Gastrocnemius medialis (tissue), 4 donors: ENCODE measurements around the gene PNMT. TPM values are rescaled to one million over a fixed set of nuclear protein-coding genes. Genes with fewer than 3 reads are reported as not detected.

ENCODE experiments used
- ATAC-seq, 2 donors: fragments of 150-250 bp; one replicate each; pipeline ENCODE4 v1.9.1; 2016
- DNase-seq, 2 donors: peaks; one replicate each; pipeline ENCODE4 v3.0.0-alpha.2; 2019
- H3K27ac ChIP-seq, 4 donors: fragments of 200-600 bp; sonication (generic); 1 replicate in 1 of 4; 2 replicates in 3 of 4; pipeline ENCODE4 v1.5.1; 2016 to 2018; ENCODE audit warnings: mild to moderate bottlenecking in 2 of 4, moderate library complexity in 1 of 4
- H3K27me3 ChIP-seq, 3 donors: fragments of 200-600 bp; sonication (generic) in 2 of 3; 1 replicate in 1 of 3; 2 replicates in 2 of 3; pipeline versions ENCODE4 v1.5.1 to v1.6.0; 2016 to 2019; ENCODE audit warnings: mild to moderate bottlenecking in 1 of 3, moderate library complexity in 1 of 3
- H3K36me3 ChIP-seq, 2 donors: fragments of 200-600 bp; sonication (generic) in 1 of 2; one replicate each; pipeline ENCODE4 v1.5.1; 2017 to 2018
- H3K4me1 ChIP-seq, 2 donors: fragments of 200-600 bp; sonication (generic) in 1 of 2; one replicate each; pipeline ENCODE4 v1.5.1; 2016 to 2017; ENCODE audit warnings: mild to moderate bottlenecking in 2 of 2
- H3K4me3 ChIP-seq, 4 donors: fragments of 200-600 bp; sonication (generic) in 3 of 4; 1 replicate in 1 of 4; 2 replicates in 3 of 4; pipeline ENCODE4 v1.5.1; 2016 to 2019; ENCODE audit warnings: mild to moderate bottlenecking in 2 of 4
- H3K9me3 ChIP-seq, 3 donors: fragments of 200-600 bp; sonication (generic) in 2 of 3; 1 replicate in 1 of 3; 2 replicates in 2 of 3; pipeline ENCODE4 v1.5.1; 2016 to 2019
- CTCF ChIP-seq, 5 experiments: fragments of 450-650 bp in 3 of 5; fragments of 200-600 bp in 2 of 5; sonication (generic) in 2 of 5; IDR thresholded peaks in 4 of 5; conservative IDR thresholded peaks in 1 of 5; 1 replicate in 4 of 5; 2 replicates in 1 of 5; pipeline ENCODE4 v1.5.1; 2016 to 2019; ENCODE audit warnings: antibody characterized with exemption in 5 of 5, mild to moderate bottlenecking in 3 of 5, moderate library complexity in 3 of 5
- POLR2A ChIP-seq, 2 donors: fragments of 450-650 bp; IDR thresholded peaks; one replicate each; pipeline ENCODE4 v1.6.1; 2017; ENCODE audit warnings: antibody characterized with exemption in 2 of 2, mild to moderate bottlenecking in 2 of 2, moderate library complexity in 2 of 2
- in situ Hi-C, 4 donors: fragments of 200-750 bp; cut with MboI; loops; one replicate each; pipeline versions ENCODE4 v1.15.0 to v1.8.0; 2017; ENCODE audit warnings: low sequenced_read_pairs in 4 of 4
- intact Hi-C: fragments of 100-400 bp; cut with DNase I; formaldehyde crosslinking; loops from one replicate; pipeline ENCODE4 v1.15.1; 2023; ENCODE audit warnings: low total_unique reads
- total RNA-seq, 4 donors: library from RNA; depleted of rRNA; stranded (reverse); fragments of >200 nt; gene quantifications; one replicate each; pipeline versions ENCODE4 v1.1.0 to v1.2.3, GENCODE V29; 2016

The PNMT gene
- total RNA-seq, 4 donors from 2014 or later = 2.0 to 11.8 (median 7.1) TPM

GRCh38 chr17:39659279-39660010 is 8.8 kb upstream of the PNMT start:
- H3K27ac ChIP-seq = peak overlapping the region; percentile 96 to 99 (median 98)
- ATAC-seq (no peak), DNase-seq (no peak)
- H3K36me3 ChIP-seq = peaks cover 0 to 6% of the 10 kb centered on the region in 2 donors
- TF ChIP-seq POLR2A (IDR thresholded peaks at IDR 0.05) (no peak), CTCF (IDR thresholded peaks at IDR 0.05 in 4 of 5, conservative IDR thresholded peaks at IDR 0.05 in 1 of 5) (no peak)
- intact Hi-C loops (loop anchor here (5.0 to 10.0 kb wide), 2 partner anchors 93 to 465 kb away; partner anchors contain the start of gene CACNB1), in situ Hi-C loops (no loop called here)
- H3K4me1 ChIP-seq = peaks cover 59 to 60% of the 10 kb centered on the region in 2 donors
- H3K27me3 ChIP-seq = no peaks in the 10 kb centered on the region
- peak overlapping the region in 2 of 4 donors; percentile 33 to 38 for H3K4me3 ChIP-seq
- H3K9me3 ChIP-seq = no peaks in the 10 kb centered on the region

GRCh38 chr17:39660011-39660360 is 8.3 kb upstream of the PNMT start:
- no peak for DNase-seq
- Histone ChIP-seq H3K27ac (peak overlapping the region; percentile 96 to 99 (median 98)), H3K36me3 (peaks cover 0 to 6% of the 10 kb centered on the region in 2 donors), H3K4me3 (peak overlapping the region in 3 of 4 donors; percentile 23 to 38 (median 33)), H3K27me3 (no peaks in the 10 kb centered on the region), H3K4me1 (peaks cover 62 to 64% of the 10 kb centered on the region in 2 donors), H3K9me3 (no peaks in the 10 kb centered on the region)
- ATAC-seq = no peak
- intact Hi-C loops (loop anchor here (5.0 to 10.0 kb wide), 2 partner anchors 92 to 465 kb away; partner anchors contain the start of gene CACNB1), in situ Hi-C loops (no loop called here)
- TF ChIP-seq CTCF (IDR thresholded peaks at IDR 0.05 in 4 of 5, conservative IDR thresholded peaks at IDR 0.05 in 1 of 5) (no peak), POLR2A (IDR thresholded peaks at IDR 0.05) (no peak)

- Histone ChIP-seq H3K27ac (peak overlapping the region; percentile 96 to 99 (median 98)), H3K4me3 (peak overlapping the region; percentile 23 to 38 (median 29)), H3K27me3 (no peaks in the 10 kb centered on the region), H3K36me3 (peaks cover 0 to 6% of the 10 kb centered on the region in 2 donors), H3K4me1 (peaks cover 68 to 70% of the 10 kb centered on the region in 2 donors), H3K9me3 (no peaks in the 10 kb centered on the region)
- intact Hi-C loops = loop anchor here (5.0 to 10.0 kb wide), 2 partner anchors 92 to 466 kb away; partner anchors contain the start of gene CACNB1
- ATAC-seq = peak in 1 of 2 donors; percentile 3
- TF ChIP-seq POLR2A (IDR thresholded peaks at IDR 0.05) (no peak), CTCF (IDR thresholded peaks at IDR 0.05 in 4 of 5, conservative IDR thresholded peaks at IDR 0.05 in 1 of 5) (no peak)
- in situ Hi-C loops = no loop called here
- peak; percentile 30 to 63 for DNase-seq
Measured at GRCh38 chr17:39660397-39661385, 7.6 kb upstream of the PNMT start.

- peaks cover 0 to 6% of the 10 kb centered on the region in 2 donors for H3K36me3 ChIP-seq
Measured at GRCh38 chr17:39661744-39662541, 6.3 kb upstream of the PNMT start.

More at GRCh38 chr17:39661744-39662541, 6.3 kb upstream of the PNMT start:
- no peaks in the 10 kb centered on the region for H3K27me3 ChIP-seq
- H3K4me1 ChIP-seq = peaks cover 79 to 82% of the 10 kb centered on the region in 2 donors
- H3K27ac ChIP-seq = peak overlapping the region; percentile 96 to 99 (median 98)
- TF ChIP-seq POLR2A (IDR thresholded peaks at IDR 0.05) (no peak), CTCF (IDR thresholded peaks at IDR 0.05 in 4 of 5, conservative IDR thresholded peaks at IDR 0.05 in 1 of 5) (no peak)
- intact Hi-C loops = loop anchor here (5.0 to 10.0 kb wide), 2 partner anchors 90 to 467 kb away; partner anchors contain the start of gene CACNB1
- no peaks in the 10 kb centered on the region for H3K9me3 ChIP-seq
- DNase-seq (no peak), ATAC-seq (no peak)
- in situ Hi-C loops = no loop called here
- H3K4me3 ChIP-seq = peak overlapping the region in 2 of 4 donors; percentile 33 to 38
